Mucosa of gallbladder (tissue), 1 donor: ENCODE measurements around the gene SCCPDH. TPM values are rescaled to one million over a fixed set of nuclear protein-coding genes. Genes with fewer than 3 reads are reported as not detected.
"Not testable (repeated sequence)": the region's sequence is repeated elsewhere in the genome, so short reads cannot be mapped to it uniquely, and the experiment has no call there.

Source experiments
- DNase-seq: peaks from one replicate; pipeline ENCODE4 v3.0.0-alpha.2; 2020; ENCODE audit warnings: low spot score
- total RNA-seq: library from RNA; stranded (reverse); gene quantifications from one replicate; pipeline ENCODE4 v1.2.1, GENCODE V29; 2021
- donor health status: DM: no; HTN: no; CAD: no.

The SCCPDH gene, protein sequence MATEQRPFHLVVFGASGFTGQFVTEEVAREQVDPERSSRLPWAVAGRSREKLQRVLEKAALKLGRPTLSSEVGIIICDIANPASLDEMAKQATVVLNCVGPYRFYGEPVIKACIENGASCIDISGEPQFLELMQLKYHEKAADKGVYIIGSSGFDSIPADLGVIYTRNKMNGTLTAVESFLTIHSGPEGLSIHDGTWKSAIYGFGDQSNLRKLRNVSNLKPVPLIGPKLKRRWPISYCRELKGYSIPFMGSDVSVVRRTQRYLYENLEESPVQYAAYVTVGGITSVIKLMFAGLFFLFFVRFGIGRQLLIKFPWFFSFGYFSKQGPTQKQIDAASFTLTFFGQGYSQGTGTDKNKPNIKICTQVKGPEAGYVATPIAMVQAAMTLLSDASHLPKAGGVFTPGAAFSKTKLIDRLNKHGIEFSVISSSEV
- 38.1 TPM for total RNA-seq

- DNase-seq: peak; percentile 65
These were observed at the start of gene SCCPDH for GRCh38 chr1:246724016-246724730. Gene SCCPDH, plus strand, starts transcription at chr1:246724409. Its CDS starts 14 bp downstream, at chr1:246724423.

- no peak for DNase-seq
These were observed 46.4 kb upstream of the SCCPDH start for GRCh38 chr1:246677842-246678241.

GRCh38 chr1:246678816-246679793 is 45.1 kb upstream of the SCCPDH start:
- DNase-seq: no peak

- DNase-seq: no peak
These were observed 44.4 kb upstream of the SCCPDH start for GRCh38 chr1:246679794-246680177.

- DNase-seq: no peak
These were observed 44.0 kb upstream of the SCCPDH start for GRCh38 chr1:246680190-246680589.

GRCh38 chr1:246680696-246681130 is 43.5 kb upstream of the SCCPDH start:
- DNase-seq: no peak

DNA sequence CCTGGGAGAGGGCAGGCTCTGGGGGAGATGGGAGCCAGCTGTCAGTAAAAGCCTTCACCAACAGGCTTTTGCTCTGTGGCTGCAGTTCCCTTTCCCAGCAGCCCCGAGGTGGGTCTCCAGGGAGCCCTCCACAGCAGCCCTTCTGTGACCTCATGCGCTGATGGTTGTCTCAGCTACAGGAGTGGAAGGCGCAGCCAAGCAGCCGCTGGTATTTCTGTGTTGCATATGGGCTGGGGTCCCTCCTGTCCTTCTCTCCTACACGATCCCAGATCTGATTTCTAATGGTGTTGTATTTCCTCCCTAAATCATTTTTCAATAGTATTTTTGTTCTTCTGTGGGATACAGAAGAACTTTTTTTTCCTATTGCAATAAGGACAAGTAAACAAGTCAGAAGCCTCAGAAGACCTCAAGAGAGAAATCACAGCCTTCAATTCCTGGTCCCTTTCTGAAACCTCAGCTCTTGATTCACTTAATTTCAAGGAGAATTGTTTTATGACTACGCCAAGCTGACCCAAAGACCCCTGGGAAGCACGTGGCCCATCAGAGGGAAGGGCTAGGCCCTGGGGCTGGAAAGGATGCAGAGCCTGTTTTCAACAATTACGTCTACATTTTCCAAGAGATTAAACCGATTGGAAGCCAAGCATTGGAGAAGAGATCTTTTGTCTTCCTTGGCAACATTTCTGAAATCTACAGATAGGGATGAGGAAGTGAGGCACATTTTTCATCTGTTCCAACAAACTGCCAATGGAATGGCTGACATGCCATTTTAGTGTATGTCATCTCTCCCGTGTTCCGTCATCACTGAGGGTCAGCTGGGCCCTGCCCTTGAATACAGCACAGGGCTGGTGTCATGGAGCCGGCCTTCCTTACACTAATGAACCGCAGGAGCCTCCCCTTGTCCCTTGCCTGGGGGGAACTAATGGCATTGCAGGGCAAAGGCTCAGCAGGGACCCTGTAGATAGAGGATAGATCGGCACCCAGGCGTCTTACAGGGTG is 42.0 kb upstream of the SCCPDH start:
- DNase-seq: no peak

- no peak for DNase-seq
These were observed 40.7 kb upstream of the SCCPDH start for GRCh38 chr1:246683521-246683920.

- DNase-seq: no peak
These were observed 37.2 kb upstream of the SCCPDH start for GRCh38 chr1:246687002-246687401.

- peak; percentile 46 for DNase-seq
These were observed 34.7 kb upstream of the SCCPDH start for GRCh38 chr1:246689409-246690008.

DNA sequence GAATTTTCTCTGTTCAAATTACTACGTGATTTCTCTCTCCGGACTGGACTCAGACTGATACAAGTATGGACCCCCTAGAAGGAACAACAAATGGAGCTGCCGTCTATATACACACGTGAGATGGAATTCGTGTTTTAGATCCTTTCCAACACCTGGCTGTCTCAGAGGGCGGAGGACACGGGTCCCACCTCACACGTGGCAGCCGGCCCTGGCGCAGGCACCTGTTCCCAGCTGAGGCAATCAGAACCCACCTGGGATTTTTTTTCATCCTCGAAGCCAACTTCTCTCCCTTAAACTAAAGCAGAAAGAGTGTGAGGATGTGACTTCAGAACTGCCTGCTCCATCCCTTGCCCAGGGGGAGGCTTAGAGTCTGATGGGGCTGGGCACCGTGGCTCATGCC is 34.1 kb upstream of the SCCPDH start:
- no peak for DNase-seq

DNA sequence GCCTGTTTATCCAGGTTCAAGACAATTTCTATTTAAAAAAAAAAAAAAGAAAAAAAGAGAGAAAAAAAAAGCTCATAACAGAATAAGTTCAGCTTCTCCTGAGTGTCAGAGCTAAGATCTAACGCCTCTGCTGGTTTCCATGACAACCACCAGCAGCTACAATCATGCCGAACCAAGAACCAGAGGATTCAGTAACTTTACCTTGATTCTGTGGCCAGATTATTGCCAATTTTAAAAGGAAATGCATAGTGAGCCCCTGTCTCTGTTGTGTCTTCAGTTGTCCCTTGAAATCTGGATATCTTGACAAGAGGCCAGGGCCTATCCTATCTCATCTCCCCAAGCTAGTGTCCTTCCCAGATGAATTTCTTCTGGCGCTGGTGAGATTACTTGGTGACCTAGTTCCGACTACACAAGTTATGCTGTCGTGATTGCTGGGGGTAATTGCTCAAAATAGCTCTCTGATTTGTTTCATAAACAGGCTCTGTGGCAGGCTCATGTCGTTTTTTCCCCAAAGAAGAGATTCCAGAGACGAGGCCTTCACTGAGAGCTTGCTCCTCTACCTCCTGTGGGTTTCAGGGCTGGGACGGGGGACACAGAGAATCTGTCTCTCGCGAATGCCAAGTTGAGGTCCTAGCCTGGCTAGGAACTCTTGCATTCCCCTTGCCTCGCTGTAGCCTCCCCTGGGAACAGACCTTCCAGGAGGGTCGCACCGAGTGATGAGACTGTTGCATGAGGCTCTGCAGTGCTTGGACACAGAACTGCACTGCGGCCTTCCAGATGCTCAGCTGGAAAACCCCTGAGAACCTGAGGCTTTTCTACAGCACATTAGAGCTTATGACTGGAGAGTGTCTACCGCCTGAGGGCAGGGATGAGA is 32.4 kb upstream of the SCCPDH start:
- DNase-seq: no peak

DNA sequence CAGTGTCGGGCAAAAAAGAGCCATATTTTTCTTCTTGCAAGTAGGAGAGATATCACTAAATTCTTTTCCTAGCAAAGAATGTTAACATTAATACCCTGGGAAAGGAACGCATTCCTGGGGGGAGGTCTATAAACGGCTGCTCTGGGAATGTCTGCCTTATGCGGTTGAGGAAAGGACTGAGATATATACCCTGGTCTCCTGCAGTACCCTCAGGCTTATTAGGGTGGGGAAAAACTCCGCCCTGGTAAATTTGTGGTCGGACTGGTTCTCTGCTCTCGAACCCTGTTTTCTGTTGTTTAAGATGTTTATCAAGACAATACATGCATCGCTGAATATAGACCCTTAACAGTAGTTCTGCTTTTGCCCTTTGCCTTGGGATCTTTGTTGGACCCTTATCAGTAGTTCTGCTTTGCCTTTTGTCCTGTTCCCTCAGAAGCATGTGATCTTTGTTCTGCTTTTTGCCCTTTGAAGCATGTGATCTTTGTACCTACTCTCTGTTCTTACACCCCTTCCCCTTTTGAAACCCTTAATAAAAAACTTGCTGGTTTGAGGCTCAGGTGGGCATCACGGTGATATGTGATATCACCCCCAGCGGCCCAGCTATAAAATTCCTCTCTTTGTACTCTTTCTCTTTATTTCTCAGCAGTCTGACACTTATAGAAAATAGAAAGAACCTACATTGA is 29.9 kb upstream of the SCCPDH start:
- not testable (repeated sequence) for DNase-seq

DNA sequence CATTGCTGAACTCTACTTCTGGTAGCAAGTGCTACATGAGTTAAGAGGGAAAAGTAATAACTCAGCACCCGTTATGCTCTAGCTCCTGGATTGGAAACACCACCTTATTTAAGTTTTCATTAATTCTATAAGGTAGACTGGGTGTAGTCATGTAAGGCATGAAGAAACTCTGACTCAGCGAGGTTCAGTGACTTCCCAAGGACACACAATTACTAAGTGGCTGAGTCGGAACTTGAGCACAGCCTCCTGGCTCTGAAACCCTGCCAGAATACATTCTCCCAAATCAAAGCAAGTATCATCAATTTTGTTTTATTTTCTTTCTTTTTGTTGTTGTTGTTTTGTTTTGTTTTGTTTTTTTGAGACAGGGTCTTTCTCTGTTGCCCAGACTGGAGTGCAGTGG is 29.1 kb upstream of the SCCPDH start:
- DNase-seq: no peak

DNA sequence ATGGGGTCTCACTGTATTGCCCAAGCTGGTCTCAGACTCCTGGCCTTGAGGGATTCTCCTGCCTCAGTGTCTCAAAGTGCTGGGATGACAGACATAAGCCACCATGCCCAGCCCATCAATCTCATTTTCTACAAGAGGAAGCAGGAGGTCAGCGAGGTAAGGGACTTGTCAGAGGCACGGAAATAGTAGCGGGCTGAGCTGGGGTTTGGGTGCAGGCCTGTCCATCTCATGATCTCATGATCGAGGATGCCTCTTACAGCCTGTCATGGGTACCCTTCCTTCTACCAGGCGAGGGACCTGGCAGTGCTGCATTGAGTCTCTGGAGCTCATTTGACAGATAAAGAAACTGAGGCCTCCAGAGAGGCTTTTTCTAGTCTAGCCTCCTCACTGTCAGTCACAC is 28.5 kb upstream of the SCCPDH start:
- no peak for DNase-seq

DNA sequence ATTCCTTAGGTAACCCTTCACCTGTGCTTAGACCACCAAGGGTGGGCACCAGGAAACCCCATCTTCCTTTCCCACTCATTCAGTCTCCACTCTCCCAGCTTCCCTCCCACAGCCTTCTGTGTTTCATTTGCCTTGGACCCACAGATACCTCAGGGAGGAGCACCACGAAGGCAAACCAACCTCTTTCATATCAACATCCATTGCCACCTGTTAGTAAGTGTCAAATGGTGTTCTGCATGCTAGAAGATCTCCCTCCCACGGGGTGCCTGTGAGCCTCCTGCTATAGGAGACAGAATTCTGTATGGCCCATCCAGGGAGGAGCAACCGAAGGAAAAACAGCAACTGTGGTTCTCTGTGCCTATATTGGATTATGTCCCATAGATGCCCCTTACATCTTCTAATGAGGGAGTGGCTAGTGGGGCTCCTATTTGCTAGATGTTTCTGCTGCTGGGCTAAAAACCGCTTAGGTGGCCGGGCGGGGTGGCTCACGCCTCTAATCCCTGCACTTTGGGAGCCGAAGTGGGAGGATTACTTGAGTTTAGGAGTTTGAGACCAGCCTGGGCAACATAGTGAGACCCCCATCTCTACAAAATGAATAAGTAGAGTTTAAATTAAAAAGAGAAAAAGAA is 25.6 kb upstream of the SCCPDH start:
- no peak for DNase-seq

DNA sequence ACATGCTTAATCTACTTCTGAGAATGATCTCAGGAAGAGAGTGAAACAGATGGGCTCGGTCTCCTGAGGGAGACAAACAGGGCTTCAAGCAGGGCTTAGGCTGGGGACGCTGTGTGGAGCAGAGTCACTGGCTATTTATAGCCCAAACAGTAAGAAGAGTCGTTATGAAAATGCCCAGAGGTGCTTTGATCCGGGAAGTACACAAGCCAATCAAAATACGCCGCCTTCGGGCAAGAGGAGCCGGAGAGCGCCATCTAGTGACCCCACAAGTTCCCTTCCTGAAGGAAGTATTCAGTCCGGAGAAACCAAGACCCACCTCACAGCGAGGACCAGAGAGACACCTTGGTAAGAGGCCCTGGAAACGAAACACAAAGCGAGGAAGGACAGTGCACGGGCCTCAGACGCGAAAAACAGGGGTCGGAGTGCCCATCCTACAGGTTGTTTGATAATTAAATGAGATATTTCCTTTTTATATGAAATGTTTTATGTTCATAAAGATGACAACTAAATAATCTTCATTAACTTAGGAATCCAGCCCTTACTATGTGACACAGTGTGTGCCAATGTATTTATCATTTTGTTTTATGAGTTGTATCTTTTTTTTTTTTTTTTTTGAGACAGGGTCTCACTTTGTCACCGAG is 25.0 kb upstream of the SCCPDH start:
- peak; percentile 90 for DNase-seq

- DNase-seq: peak; percentile 27
These were observed 20.6 kb upstream of the SCCPDH start for GRCh38 chr1:246703581-246703980.
